Endothelial cell (in vitro differentiated cells): ENCODE data around the gene MEG3. TPM values are rescaled to one million over a fixed set of nuclear protein-coding genes. Genes with fewer than 3 reads are reported as not detected.

Experiments
- DNase-seq: peaks from one replicate; pipeline ENCODE4 v3.0.0; 2021; ENCODE audit warnings: low spot score
- H3K27ac Mint-ChIP-seq: one replicate; pipeline ENCODE4 v1.8.0; 2021; ENCODE audit warnings: mixed read lengths, inconsistent platforms; ENCODE audit not compliant: unreplicated experiment
- H3K27me3 Mint-ChIP-seq: one replicate; pipeline ENCODE4 v1.8.0; 2021; ENCODE audit warnings: mild to moderate bottlenecking, moderate library complexity, mixed read lengths, inconsistent platforms; ENCODE audit not compliant: unreplicated experiment
- H3K36me3 Mint-ChIP-seq: one replicate; pipeline ENCODE4 v1.8.0; 2021; ENCODE audit warnings: mild to moderate bottlenecking, low read depth, mixed read lengths, inconsistent platforms; ENCODE audit not compliant: unreplicated experiment
- H3K4me1 Mint-ChIP-seq: one replicate; pipeline ENCODE4 v1.8.0; 2021; ENCODE audit warnings: mild to moderate bottlenecking, mixed read lengths, inconsistent platforms; ENCODE audit not compliant: unreplicated experiment
- H3K4me3 Mint-ChIP-seq: one replicate; pipeline ENCODE4 v1.8.0; 2021; ENCODE audit warnings: mild to moderate bottlenecking, mixed read lengths, inconsistent platforms; ENCODE audit not compliant: unreplicated experiment
- H3K9me3 Mint-ChIP-seq: one replicate; pipeline ENCODE4 v1.8.0; 2021; ENCODE audit warnings: mixed read lengths, inconsistent platforms; ENCODE audit not compliant: unreplicated experiment
- total RNA-seq: library from RNA; stranded (reverse); fragmentation: NEBNext Ultra II Directional; extraction: Animal tissue kit (Norgen Biotek cat#: 25700); gene quantifications from one replicate; pipeline ENCODE4 v1.2.1, GENCODE V29; 2021; ENCODE audit not compliant: unreplicated experiment
- TF ChIP-seq, protein P1 (sequence below): fragments of 200-600 bp; sonication (generic); IDR thresholded peaks from one replicate; pipeline ENCODE4 v1.5.0; 2021; ENCODE audit warnings: antibody characterized with exemption; ENCODE audit not compliant: unreplicated experiment

MEG3 gene
- total RNA-seq, 1 donor from 2014 or later, result not detected

DNA sequence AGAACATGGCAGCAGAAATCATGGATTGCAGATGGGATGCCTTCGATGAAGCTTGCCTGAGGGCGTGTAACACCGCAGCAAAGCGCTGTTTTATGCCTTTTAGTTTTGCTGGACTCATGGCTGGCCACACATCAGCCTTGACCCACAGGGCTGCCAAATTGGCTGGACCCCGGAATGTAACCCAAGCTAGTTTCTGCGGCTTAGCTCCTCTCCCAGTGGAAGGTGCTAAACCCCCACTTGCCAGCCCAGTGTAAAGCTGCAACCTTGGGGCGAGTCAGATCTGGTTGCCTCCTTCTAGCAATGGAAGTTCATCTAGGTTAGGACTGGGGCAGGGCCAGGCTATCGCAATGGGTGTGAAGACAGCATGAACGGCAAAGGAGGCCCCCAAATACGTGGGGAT is 38.3 kb downstream of the MEG3 start:
- Mint-ChIP-seq H3K36me3 (no peaks in the 10 kb centered on the region), H3K27ac (no peak overlapping the region), H3K27me3 (peaks cover 1% of the 10 kb centered on the region), H3K4me3 (no peak overlapping the region), H3K9me3 (no peaks in the 10 kb centered on the region), H3K4me1 (no peaks in the 10 kb centered on the region)
- DNase-seq, result no peak
- TF ChIP-seq, protein P1, sequence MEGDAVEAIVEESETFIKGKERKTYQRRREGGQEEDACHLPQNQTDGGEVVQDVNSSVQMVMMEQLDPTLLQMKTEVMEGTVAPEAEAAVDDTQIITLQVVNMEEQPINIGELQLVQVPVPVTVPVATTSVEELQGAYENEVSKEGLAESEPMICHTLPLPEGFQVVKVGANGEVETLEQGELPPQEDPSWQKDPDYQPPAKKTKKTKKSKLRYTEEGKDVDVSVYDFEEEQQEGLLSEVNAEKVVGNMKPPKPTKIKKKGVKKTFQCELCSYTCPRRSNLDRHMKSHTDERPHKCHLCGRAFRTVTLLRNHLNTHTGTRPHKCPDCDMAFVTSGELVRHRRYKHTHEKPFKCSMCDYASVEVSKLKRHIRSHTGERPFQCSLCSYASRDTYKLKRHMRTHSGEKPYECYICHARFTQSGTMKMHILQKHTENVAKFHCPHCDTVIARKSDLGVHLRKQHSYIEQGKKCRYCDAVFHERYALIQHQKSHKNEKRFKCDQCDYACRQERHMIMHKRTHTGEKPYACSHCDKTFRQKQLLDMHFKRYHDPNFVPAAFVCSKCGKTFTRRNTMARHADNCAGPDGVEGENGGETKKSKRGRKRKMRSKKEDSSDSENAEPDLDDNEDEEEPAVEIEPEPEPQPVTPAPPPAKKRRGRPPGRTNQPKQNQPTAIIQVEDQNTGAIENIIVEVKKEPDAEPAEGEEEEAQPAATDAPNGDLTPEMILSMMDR, result no peak

DNA sequence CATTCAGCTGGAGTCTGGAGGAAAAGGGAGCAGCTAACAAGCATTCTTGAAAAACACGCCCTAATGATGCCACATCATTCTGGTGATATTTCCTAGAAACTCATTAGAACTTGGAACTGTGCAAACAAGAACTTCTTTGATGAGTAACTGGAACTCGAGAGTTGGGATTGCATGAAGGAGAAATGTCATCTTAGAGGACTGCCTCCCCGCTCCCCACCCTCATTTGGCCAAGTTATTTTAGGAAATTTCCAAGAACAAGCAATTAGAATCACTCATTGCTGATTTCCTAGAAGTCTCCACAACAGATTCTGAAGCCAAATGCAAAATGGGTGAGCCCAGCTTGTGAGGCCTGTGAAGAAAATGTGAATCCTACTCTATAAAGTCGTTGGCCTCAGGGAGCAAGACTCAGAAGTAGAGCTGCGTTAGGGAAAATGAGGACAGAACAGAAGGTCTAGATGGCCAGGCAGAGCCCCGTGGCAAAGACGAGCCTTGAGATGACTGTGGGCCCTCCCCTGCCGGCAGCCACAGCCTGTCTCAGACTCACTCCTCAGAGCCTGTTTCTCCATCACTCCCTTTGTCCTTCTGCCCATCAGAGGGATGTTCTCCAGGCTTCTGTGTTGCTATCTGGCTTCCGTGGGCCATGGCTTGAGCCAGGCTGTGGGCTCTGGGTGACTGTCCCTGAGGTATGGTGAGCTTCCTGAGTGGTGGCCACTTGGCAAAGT is 39.2 kb downstream of the MEG3 start:
- Mint-ChIP-seq H3K4me1 (no peaks in the 10 kb centered on the region), H3K4me3 (no peak overlapping the region), H3K9me3 (no peaks in the 10 kb centered on the region), H3K36me3 (no peaks in the 10 kb centered on the region), H3K27me3 (peaks cover 1% of the 10 kb centered on the region), H3K27ac (no peak overlapping the region)
- no peak for DNase-seq
- TF ChIP-seq, protein P1, result no peak

DNA sequence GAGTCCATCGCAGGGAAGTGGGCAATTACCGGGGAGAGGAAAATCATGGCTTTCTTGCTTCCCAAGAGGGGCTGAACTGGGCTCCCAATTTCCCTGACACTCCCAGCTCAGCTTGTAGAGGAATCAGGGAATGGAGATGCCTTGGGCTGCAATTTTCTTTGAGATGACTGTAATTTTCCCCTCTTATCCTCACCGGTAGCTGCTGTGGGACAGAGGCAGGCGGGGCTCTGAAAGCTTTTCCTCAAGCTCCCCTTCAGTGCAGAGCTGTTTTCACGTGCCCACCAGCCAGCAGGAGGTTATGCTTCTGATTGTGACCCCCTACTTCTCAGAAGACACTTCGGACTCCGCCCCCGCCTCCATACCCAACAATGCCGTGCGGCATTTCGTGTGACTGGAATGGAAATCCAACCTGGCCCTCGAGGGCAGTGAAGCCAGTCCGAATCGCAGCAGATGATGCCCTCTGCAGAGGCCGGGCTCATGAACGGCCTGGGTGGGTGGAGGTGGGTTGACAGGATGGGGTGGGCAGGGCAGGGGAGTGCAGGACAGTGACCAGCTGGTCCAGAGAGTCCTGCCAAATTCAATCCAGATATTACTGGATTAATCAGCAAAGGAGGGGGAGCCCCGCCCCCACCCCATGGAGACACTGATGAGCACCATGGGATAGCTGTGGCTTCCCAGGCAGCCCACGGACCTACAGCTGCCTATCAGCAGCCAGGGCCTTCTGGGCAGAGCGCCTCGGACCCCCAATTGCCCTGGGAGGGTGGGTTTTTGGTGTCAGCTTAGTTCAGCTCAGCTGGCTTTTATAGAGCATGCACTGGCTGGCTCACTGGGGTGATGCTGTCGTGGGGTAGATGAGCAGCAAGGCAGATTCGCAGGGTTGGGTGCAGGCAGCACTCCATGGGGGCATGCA is 40.0 kb downstream of the MEG3 start:
- Mint-ChIP-seq H3K27me3 (peaks cover 1% of the 10 kb centered on the region), H3K27ac (no peak overlapping the region), H3K4me3 (no peak overlapping the region), H3K4me1 (no peaks in the 10 kb centered on the region), H3K9me3 (no peaks in the 10 kb centered on the region), H3K36me3 (no peaks in the 10 kb centered on the region)
- TF ChIP-seq, protein P1, result no peak
- no peak for DNase-seq

DNA sequence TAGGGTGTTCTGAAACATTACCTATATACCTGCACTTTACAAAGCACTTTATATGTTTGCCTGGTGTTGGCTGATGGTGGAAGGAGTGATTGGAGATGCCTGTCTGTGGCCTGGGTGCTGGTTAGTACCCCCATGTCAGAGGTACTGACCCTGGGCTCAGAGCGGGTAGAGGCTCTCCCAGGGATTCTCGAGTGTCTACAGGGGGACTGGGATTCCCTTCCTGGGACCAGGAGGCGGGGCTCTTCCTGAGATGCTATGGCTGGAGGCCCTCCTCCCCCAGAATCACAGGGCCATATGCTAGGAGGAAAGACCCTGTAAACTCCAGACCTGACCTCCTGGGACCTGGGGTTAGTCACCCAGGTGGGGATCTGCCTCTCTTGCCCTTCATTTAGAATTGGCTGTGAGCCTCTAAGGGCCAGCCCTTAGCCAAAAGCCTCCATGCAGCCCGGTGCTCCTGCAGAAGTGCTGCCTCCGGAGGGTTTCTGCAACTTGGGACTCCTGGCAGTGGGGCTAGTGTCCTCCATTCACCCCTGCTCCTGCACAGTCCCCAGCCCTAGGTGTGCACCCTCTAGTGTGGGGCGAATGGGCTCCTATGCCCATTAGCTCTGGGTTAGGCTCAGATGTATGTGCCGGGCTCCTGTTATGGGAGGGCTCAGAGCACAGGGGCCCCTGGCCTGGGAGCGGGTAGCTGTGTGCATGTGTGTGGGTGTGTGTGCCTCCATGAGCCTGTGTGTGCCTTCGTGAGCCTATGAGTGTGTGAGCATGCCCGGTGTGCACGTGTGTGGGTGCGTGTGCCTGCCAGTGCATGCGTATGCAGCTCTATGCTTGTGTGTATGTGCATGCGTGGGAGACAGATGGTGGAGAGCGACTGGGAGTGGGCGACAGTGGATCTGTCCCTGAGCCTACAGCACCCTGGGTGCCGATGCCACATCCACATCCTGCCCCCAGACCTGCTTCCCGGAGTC is 41.0 kb downstream of the MEG3 start:
- Mint-ChIP-seq H3K27ac (no peak overlapping the region), H3K4me3 (no peak overlapping the region), H3K27me3 (peaks cover 6% of the 10 kb centered on the region), H3K9me3 (no peaks in the 10 kb centered on the region), H3K36me3 (peaks cover 4% of the 10 kb centered on the region), H3K4me1 (no peaks in the 10 kb centered on the region)
- no peak for DNase-seq
- TF ChIP-seq, protein P1, result no peak
